ENCODE measurements around the gene EHBP1.
A peak's percentile ranks its signal among the peaks of the same experiment; 100 is the strongest.

Gene EHBP1

GRCh38 chr2:63029058-63029457 lies 323.5 kb downstream of the EHBP1 start:
- Histone ChIP-seq H4K91ac (ENCODE audit: low read length) (no peak overlapping the region), H3K9me3 (ENCODE audit: control insufficient read depth, low read length) (no peaks in the 10 kb centered on the region), H3K23ac (ENCODE audit: low read length in 2 of 2) (no peak overlapping the region), H4K8ac (ENCODE audit: low read length) (no peak overlapping the region), H3K4ac (ENCODE audit: low read depth in 1 of 2, low read length in 2 of 2) (no peak overlapping the region), H3K4me2 (ENCODE audit: low read length, poor library complexity, severe bottlenecking) (no peak overlapping the region), H2AK5ac (ENCODE audit: low read length, severe bottlenecking) (no peak overlapping the region), H2BK120ac (ENCODE audit: low read depth, low read length) (no peak overlapping the region), H2BK12ac (ENCODE audit: low read length in 2 of 2) (no peak overlapping the region), H3K14ac (ENCODE audit: low read length in 2 of 2) (no peak overlapping the region), H3K18ac (ENCODE audit: low read depth in 1 of 2, low read length in 2 of 2) (no peak overlapping the region), H3K27ac (ENCODE audit: low read length, poor library complexity, severe bottlenecking) (peak overlapping the region; percentile 35), H3K4me3 (ENCODE audit: insufficient read depth in 1 of 2, low read depth in 1 of 2, low read length in 2 of 2) (no peak overlapping the region), H3K9ac (ENCODE audit: low read length) (no peak overlapping the region), H3K36me3 (ENCODE audit: control insufficient read depth in 1 of 2, insufficient read depth in 2 of 2, low read depth in 1 of 2, low read length in 2 of 2) (peaks cover under 1 to 70% of the 10 kb centered on the region in 2 experiments), H3K27me3 (ENCODE audit: control insufficient read depth in 1 of 2, insufficient read depth in 1 of 2, low read length in 2 of 2) (no peaks in the 10 kb centered on the region), H3K79me1 (replicated peaks; ENCODE audit: low read length, poor library complexity, severe bottlenecking) (no peaks in the 10 kb centered on the region), H2BK5ac (ENCODE audit: low read depth, low read length, poor library complexity, severe bottlenecking) (no peak overlapping the region), H2AFZ (ENCODE audit: low read depth, low read length) (no peak overlapping the region), H2BK15ac (ENCODE audit: low read depth, poor library complexity, severe bottlenecking) (no peak overlapping the region), H3K4me1 (ENCODE audit: control insufficient read depth, insufficient read depth, low read depth, low read length) (peaks cover 2% of the 10 kb centered on the region)
- DNase-seq: no peak
- 100% methylated on average over 1 of the region's 1 CpG for WGBS

DNA sequence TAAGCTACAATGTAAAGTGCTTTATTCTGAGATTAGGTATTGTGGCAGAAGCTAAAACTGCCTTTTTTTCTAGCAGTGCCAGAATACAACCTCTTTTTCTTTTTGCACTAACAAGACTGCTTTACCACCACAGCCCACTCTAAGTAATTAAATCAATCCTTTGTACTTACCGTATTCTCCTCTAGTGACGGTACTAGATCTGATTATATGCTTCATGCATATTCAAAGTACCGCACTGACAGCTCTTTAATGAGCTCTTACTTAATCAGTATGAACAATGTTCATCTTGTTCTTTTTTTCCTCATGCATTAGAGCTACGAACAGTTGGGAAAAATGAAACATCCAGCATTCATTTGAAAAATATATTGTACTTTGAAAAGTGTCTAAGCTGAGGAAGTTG lies 329.0 kb downstream of the EHBP1 start:
- Histone ChIP-seq H3K9me3 (ENCODE audit: control insufficient read depth, low read length) (no peaks in the 10 kb centered on the region), H3K79me1 (replicated peaks; ENCODE audit: low read length, poor library complexity, severe bottlenecking) (no peaks in the 10 kb centered on the region), H2AK5ac (ENCODE audit: low read length, severe bottlenecking) (no peak overlapping the region), H3K27ac (ENCODE audit: low read length, poor library complexity, severe bottlenecking) (no peak overlapping the region), H2BK15ac (ENCODE audit: low read depth, poor library complexity, severe bottlenecking) (no peak overlapping the region), H4K91ac (ENCODE audit: low read length) (no peak overlapping the region), H3K23ac (ENCODE audit: low read length in 2 of 2) (no peak overlapping the region), H3K4me2 (ENCODE audit: low read length, poor library complexity, severe bottlenecking) (no peak overlapping the region), H4K8ac (ENCODE audit: low read length) (no peak overlapping the region), H3K27me3 (ENCODE audit: control insufficient read depth in 1 of 2, insufficient read depth in 1 of 2, low read length in 2 of 2) (no peaks in the 10 kb centered on the region), H3K4me1 (ENCODE audit: control insufficient read depth, insufficient read depth, low read depth, low read length) (peaks cover 2% of the 10 kb centered on the region), H3K4me3 (ENCODE audit: insufficient read depth in 1 of 2, low read depth in 1 of 2, low read length in 2 of 2) (no peak overlapping the region), H3K9ac (ENCODE audit: low read length) (no peak overlapping the region), H2AFZ (ENCODE audit: low read depth, low read length) (no peak overlapping the region), H2BK120ac (ENCODE audit: low read depth, low read length) (no peak overlapping the region), H3K4ac (ENCODE audit: low read depth in 1 of 2, low read length in 2 of 2) (no peak overlapping the region), H3K14ac (ENCODE audit: low read length in 2 of 2) (no peak overlapping the region), H2BK5ac (ENCODE audit: low read depth, low read length, poor library complexity, severe bottlenecking) (no peak overlapping the region), H3K36me3 (ENCODE audit: control insufficient read depth in 1 of 2, insufficient read depth in 2 of 2, low read depth in 1 of 2, low read length in 2 of 2) (peaks cover 0 to 44% of the 10 kb centered on the region in 2 experiments), H3K18ac (ENCODE audit: low read depth in 1 of 2, low read length in 2 of 2) (no peak overlapping the region), H2BK12ac (ENCODE audit: low read length in 2 of 2) (no peak overlapping the region)
- DNase-seq: no peak
- WGBS: 97% methylated on average over 3 of the region's 4 CpGs

DNA sequence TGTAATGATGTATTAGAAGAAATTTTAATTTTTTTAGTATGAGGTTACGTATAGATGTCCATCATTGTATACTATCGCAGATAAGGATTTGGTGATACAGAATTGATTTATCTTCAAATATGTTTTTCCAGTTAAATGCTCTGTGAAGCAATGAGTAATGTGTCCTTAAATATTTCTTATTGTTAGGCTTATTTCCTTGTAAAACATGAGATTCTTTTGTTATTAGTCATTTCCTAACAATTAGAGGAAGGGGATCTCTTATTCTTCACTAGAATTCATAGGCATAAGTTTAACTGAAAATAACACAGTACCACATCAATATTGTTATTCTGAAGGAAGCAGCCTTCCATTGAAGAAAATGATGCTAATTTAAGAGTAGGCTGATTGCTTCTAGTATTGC lies 329.7 kb downstream of the EHBP1 start:
- no peak overlapping the region for H3K23ac ChIP-seq (ENCODE audit: low read length in 2 of 2)
- no peak overlapping the region for H3K4me2 ChIP-seq (ENCODE audit: low read length, poor library complexity, severe bottlenecking)
- H3K27ac ChIP-seq (ENCODE audit: low read length, poor library complexity, severe bottlenecking): no peak overlapping the region
- no peak overlapping the region for H3K14ac ChIP-seq (ENCODE audit: low read length in 2 of 2)
- H3K4me1 ChIP-seq (ENCODE audit: control insufficient read depth, insufficient read depth, low read depth, low read length): peaks cover 2% of the 10 kb centered on the region
- no peak overlapping the region for H4K8ac ChIP-seq (ENCODE audit: low read length)
- no peak overlapping the region for H2BK120ac ChIP-seq (ENCODE audit: low read depth, low read length)
- H3K9ac ChIP-seq (ENCODE audit: low read length): no peak overlapping the region
- no peak overlapping the region for H4K91ac ChIP-seq (ENCODE audit: low read length)
- no peak overlapping the region for H2AFZ ChIP-seq (ENCODE audit: low read depth, low read length)
- no peaks in the 10 kb centered on the region for H3K9me3 ChIP-seq (ENCODE audit: control insufficient read depth, low read length)
- no peak overlapping the region for H2BK5ac ChIP-seq (ENCODE audit: low read depth, low read length, poor library complexity, severe bottlenecking)
- H3K18ac ChIP-seq (ENCODE audit: low read depth in 1 of 2, low read length in 2 of 2): no peak overlapping the region
- no peak overlapping the region for H2BK12ac ChIP-seq (ENCODE audit: low read length in 2 of 2)
- no peak overlapping the region for H3K4me3 ChIP-seq (ENCODE audit: insufficient read depth in 1 of 2, low read depth in 1 of 2, low read length in 2 of 2)
- H2BK15ac ChIP-seq (ENCODE audit: low read depth, poor library complexity, severe bottlenecking): no peak overlapping the region
- 96% methylated on average over 2 of the region's 2 CpGs for WGBS
- no peaks in the 10 kb centered on the region for H3K79me1 ChIP-seq (replicated peaks; ENCODE audit: low read length, poor library complexity, severe bottlenecking)
- H3K36me3 ChIP-seq (ENCODE audit: control insufficient read depth in 1 of 2, insufficient read depth in 2 of 2, low read depth in 1 of 2, low read length in 2 of 2): peaks cover 0 to 43% of the 10 kb centered on the region in 2 experiments
- no peak overlapping the region for H3K4ac ChIP-seq (ENCODE audit: low read depth in 1 of 2, low read length in 2 of 2)
- H2AK5ac ChIP-seq (ENCODE audit: low read length, severe bottlenecking): no peak overlapping the region
- no peak for DNase-seq
- no peaks in the 10 kb centered on the region for H3K27me3 ChIP-seq (ENCODE audit: control insufficient read depth in 1 of 2, insufficient read depth in 1 of 2, low read length in 2 of 2)

GRCh38 chr2:63035660-63036059 lies 330.1 kb downstream of the EHBP1 start:
- DNase-seq: no peak
- no peak overlapping the region for H3K23ac ChIP-seq (ENCODE audit: low read length in 2 of 2)
- no peak overlapping the region for H3K27ac ChIP-seq (ENCODE audit: low read length, poor library complexity, severe bottlenecking)
- peaks cover 2% of the 10 kb centered on the region for H3K4me1 ChIP-seq (ENCODE audit: control insufficient read depth, insufficient read depth, low read depth, low read length)
- no peak overlapping the region for H3K9ac ChIP-seq (ENCODE audit: low read length)
- no peak overlapping the region for H2BK15ac ChIP-seq (ENCODE audit: low read depth, poor library complexity, severe bottlenecking)
- no peak overlapping the region for H2AFZ ChIP-seq (ENCODE audit: low read depth, low read length)
- H3K14ac ChIP-seq (ENCODE audit: low read length in 2 of 2): no peak overlapping the region
- H3K9me3 ChIP-seq (ENCODE audit: control insufficient read depth, low read length): no peaks in the 10 kb centered on the region
- H4K8ac ChIP-seq (ENCODE audit: low read length): no peak overlapping the region
- no peak overlapping the region for H2BK5ac ChIP-seq (ENCODE audit: low read depth, low read length, poor library complexity, severe bottlenecking)
- whole genome bisulfite sequencing: 97% methylated on average over 4 of the region's 4 CpGs
- H3K4me2 ChIP-seq (ENCODE audit: low read length, poor library complexity, severe bottlenecking): no peak overlapping the region
- H3K4me3 ChIP-seq (ENCODE audit: insufficient read depth in 1 of 2, low read depth in 1 of 2, low read length in 2 of 2): no peak overlapping the region
- peaks cover 0 to 48% of the 10 kb centered on the region in 2 experiments for H3K36me3 ChIP-seq (ENCODE audit: control insufficient read depth in 1 of 2, insufficient read depth in 2 of 2, low read depth in 1 of 2, low read length in 2 of 2)
- no peak overlapping the region for H2BK12ac ChIP-seq (ENCODE audit: low read length in 2 of 2)
- H4K91ac ChIP-seq (ENCODE audit: low read length): no peak overlapping the region
- no peak overlapping the region for H3K18ac ChIP-seq (ENCODE audit: low read depth in 1 of 2, low read length in 2 of 2)
- no peaks in the 10 kb centered on the region for H3K27me3 ChIP-seq (ENCODE audit: control insufficient read depth in 1 of 2, insufficient read depth in 1 of 2, low read length in 2 of 2)
- H3K79me1 ChIP-seq (replicated peaks; ENCODE audit: low read length, poor library complexity, severe bottlenecking): no peaks in the 10 kb centered on the region
- no peak overlapping the region for H3K4ac ChIP-seq (ENCODE audit: low read depth in 1 of 2, low read length in 2 of 2)
- no peak overlapping the region for H2AK5ac ChIP-seq (ENCODE audit: low read length, severe bottlenecking)
- H2BK120ac ChIP-seq (ENCODE audit: low read depth, low read length): no peak overlapping the region
